A549 (cell line): ENCODE results near the gene ABCC2. TPM values are rescaled to one million over a fixed set of nuclear protein-coding genes. Genes with fewer than 3 reads are reported as not detected.

Experiments
- ATAC-seq, 2 experiments: fragments of 200-7000 bp in 1 of 2; fragments of >200 bp in 1 of 2; cut with Nextera tagmentation in 1 of 2; cut with Tn5 transposase in 1 of 2; 3 replicates each; pipeline versions ENCODE4 v1.8.0 to v1.9.1; 2018 to 2020; ENCODE audit warnings: mild to moderate bottlenecking in 1 of 2, moderate library complexity in 1 of 2
- CTCF ChIA-PET: fragments of 300-600 bp; sonication (Branson Sonifier 250); formaldehyde crosslinking; extraction: SDS; loops from one replicate; lab custom pipeline; 2021; ENCODE audit warnings: antibody characterized with exemption, inconsistent platforms; lab: Yijun Ruan, JAX
- POLR2A ChIA-PET: fragments of 350-600 bp; formaldehyde crosslinking; extraction: SDS; loops from one replicate; lab custom pipeline; 2021; ENCODE audit warnings: antibody characterized with exemption, inconsistent platforms; lab: Yijun Ruan, JAX
- DNase-seq, 2 experiments: peaks; one replicate each; pipeline versions ENCODE4 v3.0.0 to v3.0.0-alpha.2; 2011 to 2016; ENCODE audit warnings: low read depth in 1 of 2, low spot score in 1 of 2
- FAIRE-seq: peaks from 2 replicates; lab custom pipeline; 2011; peaks lifted over from hg19 to GRCh38; lab: Jason Lieb, UNC
- H3K27ac ChIP-seq, 2 experiments: fragments of >200 bp; sonication (Bioruptor Twin); formaldehyde crosslinking; 3 replicates each; pipeline ENCODE4 v1.5.1; 2016 to 2017
- H3K4me1 ChIP-seq: fragments of >200 bp; sonication (Bioruptor Twin); formaldehyde crosslinking; 3 replicates; pipeline ENCODE4 v1.6.1; 2016
- H3K4me2 ChIP-seq: fragments of >200 bp; sonication (Bioruptor Twin); formaldehyde crosslinking; 3 replicates; pipeline ENCODE4 v1.6.1; 2016
- H3K4me3 ChIP-seq: fragments of >200 bp; sonication (Bioruptor Twin); formaldehyde crosslinking; 3 replicates; pipeline ENCODE4 v1.5.1; 2016
- H3K9me3 ChIP-seq: fragments of >200 bp; sonication (Bioruptor Twin); formaldehyde crosslinking; 3 replicates; pipeline ENCODE4 v1.6.1; 2016
- CBX8 ChIP-seq: fragments of 200-600 bp; sonication (generic); IDR thresholded peaks from 2 replicates; pipeline ENCODE4 v1.6.1; 2016
- CEBPB ChIP-seq, 2 experiments: fragments of >200 bp in 1 of 2; sonication (Bioruptor Twin) in 1 of 2; formaldehyde crosslinking in 1 of 2; IDR thresholded peaks; 2 replicates each; pipeline ENCODE4 v1.6.1; 2012 to 2016
- CHD2 ChIP-seq: fragments of 150-350 bp; IDR thresholded peaks from 2 replicates; pipeline ENCODE4 v1.6.1; 2014; ENCODE audit warnings: low read length; ENCODE audit not compliant: partially characterized antibody
- CHD4 ChIP-seq: fragments of 200-600 bp; sonication (generic); IDR thresholded peaks from 2 replicates; pipeline ENCODE4 v1.6.1; 2016; ENCODE audit warnings: antibody characterized with exemption, mild to moderate bottlenecking, borderline replicate concordance
- E2F6 ChIP-seq: IDR thresholded peaks from 2 replicates; pipeline ENCODE4 v1.6.1; 2012; ENCODE audit warnings: low read depth, borderline replicate concordance
- ELK1 ChIP-seq: fragments of 150-350 bp; IDR thresholded peaks from 2 replicates; pipeline ENCODE4 v1.6.1; 2014; ENCODE audit warnings: low read depth, mild to moderate bottlenecking, low read length
- EP300 ChIP-seq, 2 experiments: fragments of >200 bp; sonication (Bioruptor Twin); formaldehyde crosslinking; IDR thresholded peaks; 2 replicates in 1 of 2; 3 replicates in 1 of 2; pipeline ENCODE4 v1.6.1; 2016 to 2017
- FOSB ChIP-seq: fragments of 250-450 bp; sonication (Bioruptor Pico); IDR thresholded peaks from 2 replicates; pipeline ENCODE4 v1.5.0; 2020; ENCODE audit warnings: mild to moderate bottlenecking, moderate library complexity
- FOSL2 ChIP-seq, 2 experiments: fragments of 450-650 bp in 1 of 2; fragments of >200 bp in 1 of 2; sonication (Bioruptor Twin) in 1 of 2; formaldehyde crosslinking; IDR thresholded peaks; 2 replicates each; pipeline versions ENCODE4 v1.5.0 to v1.6.1; 2016 to 2020; ENCODE audit warnings: mild to moderate bottlenecking in 1 of 2, moderate library complexity in 1 of 2
- FOXS1 ChIP-seq: fragments of 250-450 bp; sonication (Bioruptor Pico); IDR thresholded peaks from 2 replicates; pipeline ENCODE4 v1.5.0; 2020; ENCODE audit warnings: mild to moderate bottlenecking, moderate library complexity
- GATA3 ChIP-seq: IDR thresholded peaks from 2 replicates; pipeline ENCODE4 v1.6.1; 2012; ENCODE audit warnings: borderline replicate concordance
- HDAC2 ChIP-seq: fragments of 200-600 bp; sonication (generic); IDR thresholded peaks from 2 replicates; pipeline ENCODE4 v1.6.1; 2016
- HMGXB4 ChIP-seq: fragments of 250-450 bp; sonication (Bioruptor Pico); IDR thresholded peaks from 2 replicates; pipeline ENCODE4 v1.5.0; 2021; ENCODE audit warnings: mild to moderate bottlenecking, moderate library complexity, borderline replicate concordance
- HOXB13 ChIP-seq: fragments of 250-450 bp; sonication (Bioruptor Pico); IDR thresholded peaks from 2 replicates; pipeline ENCODE4 v1.5.0; 2020; ENCODE audit warnings: low read depth, mild to moderate bottlenecking, moderate library complexity
- JUNB ChIP-seq: fragments of >200 bp; sonication (Bioruptor Twin); formaldehyde crosslinking; IDR thresholded peaks from 2 replicates; pipeline ENCODE4 v1.6.1; 2016
- MAX ChIP-seq: IDR thresholded peaks from 2 replicates; pipeline ENCODE4 v1.6.1; 2012
- MYC ChIP-seq: IDR thresholded peaks from 2 replicates; pipeline ENCODE4 v1.6.1; 2012; ENCODE audit warnings: mild to moderate bottlenecking, inconsistent platforms, low read length, improper control_type of control experiment, borderline replicate concordance
- NPAS2 ChIP-seq: fragments of 250-450 bp; sonication (Bioruptor Pico); IDR thresholded peaks from 2 replicates; pipeline ENCODE4 v1.8.0; 2022; ENCODE audit warnings: mild to moderate bottlenecking, moderate library complexity, borderline replicate concordance
- NR3C1 ChIP-seq: fragments of >200 bp; sonication (Bioruptor Twin); formaldehyde crosslinking; IDR thresholded peaks from 3 replicates; pipeline ENCODE4 v1.6.1; 2017
- POLR2A ChIP-seq: IDR thresholded peaks from 2 replicates; pipeline ENCODE4 v1.6.1; 2012; ENCODE audit warnings: mild to moderate bottlenecking, low read length
- POLR2AphosphoS2 ChIP-seq: conservative IDR thresholded peaks from 2 replicates; pipeline ENCODE4 v1.6.1; 2012; ENCODE audit warnings: low read length, improper control_type of control experiment, inconsistent platforms
- RCOR1 ChIP-seq: fragments of 150-350 bp; IDR thresholded peaks from 2 replicates; pipeline ENCODE4 v1.6.1; 2014; ENCODE audit warnings: antibody characterized with exemption, low read length, low read depth
- RFX5 ChIP-seq: fragments of 450-650 bp; IDR thresholded peaks from 2 replicates; pipeline ENCODE4 v1.7.1; 2014; ENCODE audit warnings: antibody characterized with exemption, mild to moderate bottlenecking, moderate library complexity
- SMC3 ChIP-seq: fragments of >200 bp; sonication (Bioruptor Twin); formaldehyde crosslinking; IDR thresholded peaks from 3 replicates; pipeline ENCODE4 v1.6.1; 2018; ENCODE audit warnings: inconsistent platforms
- TFCP2L1 ChIP-seq: fragments of 250-450 bp; sonication (Bioruptor Pico); IDR thresholded peaks from 2 replicates; pipeline ENCODE4 v1.5.0; 2021; ENCODE audit warnings: mild to moderate bottlenecking
- USF2 ChIP-seq: fragments of 450-650 bp; IDR thresholded peaks from 2 replicates; pipeline ENCODE4 v1.6.1; 2014; ENCODE audit warnings: antibody characterized with exemption
- ZFP36 ChIP-seq: fragments of 450-650 bp; IDR thresholded peaks from 2 replicates; pipeline ENCODE4 v1.6.1; 2014; ENCODE audit warnings: borderline replicate concordance; ENCODE audit not compliant: partially characterized antibody
- ZNF302 ChIP-seq: fragments of 250-450 bp; sonication (Bioruptor Pico); IDR thresholded peaks from 2 replicates; pipeline ENCODE4 v1.9.0; 2021; ENCODE audit warnings: inconsistent platforms, mild to moderate bottlenecking, moderate library complexity
- WGBS: methylation state at CpG from one replicate; pipeline ENCODE4 v1.1.6; 2017; ENCODE audit errors: missing lambda C conversion rate; 5-methylcytosine and 5-hydroxymethylcytosine counted together
- polyA plus RNA-seq, 4 experiments: library from polyadenylated mRNA; depleted of rRNA in 3 of 4; stranded (reverse); fragments of >200 nt; fragmentation: RNase III in 1 of 4; extraction: RNeasy Plus Mini Kit Qiagen cat#74134 plus additional on column Dnase treatment in 1 of 4; gene quantifications; 2 replicates in 3 of 4; 3 replicates in 1 of 4; pipeline ENCODE4 v1.2.3, GENCODE V29; 2011 to 2017

ABCC2 gene
- polyA plus RNA-seq, 2 of the 4 experiments (the other 2 are of a cell fraction), result 192 to 369 TPM

- TF ChIP-seq ELK1 (no peak), TFCP2L1 (no peak), NPAS2 (CRISPR knock-in tag) (no peak), FOSB (CRISPR knock-in tag) (no peak), SMC3 (0 out of 3 replicates have a peak, but pooled peaks have one; percentile 25), EP300 (IDR thresholded peaks at IDR 0.05) (peak; percentile 87 to 91; a peak in 4 of 5 replicates), USF2 (no peak), MYC (no peak), FOXS1 (CRISPR knock-in tag) (no peak), CEBPB (IDR thresholded peaks at IDR 0.05) (peak; percentile 86 to 97), RFX5 (no peak), ZNF302 (no peak), E2F6 (no peak), NR3C1 (no peak), FOSL2 (IDR thresholded peaks at IDR 0.05) (peak; percentile 99), FOSL2 (CRISPR knock-in tag; IDR thresholded peaks at IDR 0.05) (peak; percentile 100), CHD2 (no peak), CBX8 (no peak), POLR2A (no peak), HMGXB4 (CRISPR knock-in tag) (no peak), HDAC2 (no peak), GATA3 (peak; percentile 98), HOXB13 (CRISPR knock-in tag) (no peak), CHD4 (no peak)
Measured at GRCh38 chr10:99775850-99776249, 6.6 kb upstream of the ABCC2 start (continued).

GRCh38 chr10:99777918-99778714 is 4.3 kb upstream of the ABCC2 start:
- Histone ChIP-seq H3K4me1 (peaks cover 72% of the 10 kb centered on the region), H3K4me2 (peak overlapping the region; percentile 99), H3K9me3 (no peaks in the 10 kb centered on the region), H3K4me3 (peak overlapping the region; percentile 16; the same call in 1 of the 3 replicates), H3K27ac (peak overlapping the region; percentile 98 to 100)
- TF ChIP-seq MAX (peak; percentile 82), POLR2AphosphoS2 (no peak), ZFP36 (no peak), RCOR1 (no peak), JUNB (no peak)
- CTCF ChIA-PET, result interaction anchor here (1.2 to 1.6 kb wide), 3 partner anchors 9 to 45 kb away, joined by 3 to 6 read pairs (median 3); no protein-coding TSS in a partner anchor
- POLR2A ChIA-PET, result interaction anchor here (1.1 to 3.5 kb wide), 2 partner anchors 10 to 45 kb away, joined by 3 to 18 read pairs; partner anchors contain the start of genes COX15 and CUTC
- 20% methylated on average over 1 of the region's 1 CpG for WGBS
- FAIRE-seq (peak; percentile 87), ATAC-seq (peak in 1 of 2 experiments; percentile 12; a peak in 1 of 6 replicates), DNase-seq (peak in 1 of 2 experiments; percentile 83)
